Measurements from ENCODE around the gene ZNF512B.
"Not testable (repeated sequence)": the region's sequence is repeated elsewhere in the genome, so short reads cannot be mapped to it uniquely, and the experiment has no call there.

DNA sequence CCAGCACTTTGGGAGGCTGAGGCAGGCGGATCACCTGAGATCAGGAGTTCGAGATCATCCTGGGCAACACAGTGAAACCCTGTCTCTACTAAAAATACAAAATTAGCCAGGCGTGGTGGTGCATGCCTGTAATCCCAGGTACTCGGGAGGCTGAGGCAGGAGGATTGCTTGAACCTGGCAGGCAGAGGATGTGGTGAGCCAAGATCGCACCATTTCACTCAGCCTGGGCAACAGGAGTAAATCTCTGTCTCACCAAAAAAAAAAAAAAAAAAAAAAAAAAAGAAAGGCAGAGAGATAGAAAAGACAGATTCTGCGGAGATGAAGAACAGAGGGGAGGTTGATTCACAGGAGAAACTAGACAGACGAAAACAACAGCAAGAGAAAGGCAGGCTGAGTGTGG, 6.8 kb upstream of the ZNF512B start:
- TF ChIP-seq, protein P1, sequence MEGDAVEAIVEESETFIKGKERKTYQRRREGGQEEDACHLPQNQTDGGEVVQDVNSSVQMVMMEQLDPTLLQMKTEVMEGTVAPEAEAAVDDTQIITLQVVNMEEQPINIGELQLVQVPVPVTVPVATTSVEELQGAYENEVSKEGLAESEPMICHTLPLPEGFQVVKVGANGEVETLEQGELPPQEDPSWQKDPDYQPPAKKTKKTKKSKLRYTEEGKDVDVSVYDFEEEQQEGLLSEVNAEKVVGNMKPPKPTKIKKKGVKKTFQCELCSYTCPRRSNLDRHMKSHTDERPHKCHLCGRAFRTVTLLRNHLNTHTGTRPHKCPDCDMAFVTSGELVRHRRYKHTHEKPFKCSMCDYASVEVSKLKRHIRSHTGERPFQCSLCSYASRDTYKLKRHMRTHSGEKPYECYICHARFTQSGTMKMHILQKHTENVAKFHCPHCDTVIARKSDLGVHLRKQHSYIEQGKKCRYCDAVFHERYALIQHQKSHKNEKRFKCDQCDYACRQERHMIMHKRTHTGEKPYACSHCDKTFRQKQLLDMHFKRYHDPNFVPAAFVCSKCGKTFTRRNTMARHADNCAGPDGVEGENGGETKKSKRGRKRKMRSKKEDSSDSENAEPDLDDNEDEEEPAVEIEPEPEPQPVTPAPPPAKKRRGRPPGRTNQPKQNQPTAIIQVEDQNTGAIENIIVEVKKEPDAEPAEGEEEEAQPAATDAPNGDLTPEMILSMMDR (conservative IDR thresholded peaks at IDR 0.05), result not testable (repeated sequence)
- not testable (repeated sequence) for TF ChIP-seq ZFX (IDR thresholded peaks at IDR 0.05)

Measured in C4-2B (cell line).